Measurements from ENCODE around the gene DOCK1. TPM values are rescaled to one million over a fixed set of nuclear protein-coding genes. Genes with fewer than 3 reads are reported as not detected.

DOCK1 gene
- total and polyA plus RNA-seq, 2 donors from 2014 or later, result 15.8 to 81.7 TPM

GRCh38 chr10:127418536-127419168 is 513.4 kb downstream of the DOCK1 start:
- H3K27me3 ChIP-seq (ENCODE audit: control insufficient read depth, insufficient read depth, low read length), result no peaks in the 10 kb centered on the region
- no peak overlapping the region for H3K27ac ChIP-seq (ENCODE audit: low read depth in 2 of 2, low read length in 2 of 2)
- no peak overlapping the region for H3K4me3 ChIP-seq (ENCODE audit: low read length in 3 of 3)
- DNase-seq (no peak), FAIRE-seq (no peak)
- TF ChIP-seq, protein P1, sequence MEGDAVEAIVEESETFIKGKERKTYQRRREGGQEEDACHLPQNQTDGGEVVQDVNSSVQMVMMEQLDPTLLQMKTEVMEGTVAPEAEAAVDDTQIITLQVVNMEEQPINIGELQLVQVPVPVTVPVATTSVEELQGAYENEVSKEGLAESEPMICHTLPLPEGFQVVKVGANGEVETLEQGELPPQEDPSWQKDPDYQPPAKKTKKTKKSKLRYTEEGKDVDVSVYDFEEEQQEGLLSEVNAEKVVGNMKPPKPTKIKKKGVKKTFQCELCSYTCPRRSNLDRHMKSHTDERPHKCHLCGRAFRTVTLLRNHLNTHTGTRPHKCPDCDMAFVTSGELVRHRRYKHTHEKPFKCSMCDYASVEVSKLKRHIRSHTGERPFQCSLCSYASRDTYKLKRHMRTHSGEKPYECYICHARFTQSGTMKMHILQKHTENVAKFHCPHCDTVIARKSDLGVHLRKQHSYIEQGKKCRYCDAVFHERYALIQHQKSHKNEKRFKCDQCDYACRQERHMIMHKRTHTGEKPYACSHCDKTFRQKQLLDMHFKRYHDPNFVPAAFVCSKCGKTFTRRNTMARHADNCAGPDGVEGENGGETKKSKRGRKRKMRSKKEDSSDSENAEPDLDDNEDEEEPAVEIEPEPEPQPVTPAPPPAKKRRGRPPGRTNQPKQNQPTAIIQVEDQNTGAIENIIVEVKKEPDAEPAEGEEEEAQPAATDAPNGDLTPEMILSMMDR (IDR thresholded peaks at IDR 0.05; ENCODE audit: borderline replicate concordance, extremely low read depth, insufficient read depth), result no peak
- H3K4me1 ChIP-seq (ENCODE audit: control insufficient read depth in 2 of 3, insufficient read depth in 2 of 3, low read depth in 1 of 3, low read length in 3 of 3), result peaks cover 0 to 6% (median 0%) of the 10 kb centered on the region in 3 donors
- no peaks in the 10 kb centered on the region for H3K9me3 ChIP-seq (ENCODE audit: control insufficient read depth in 2 of 3, insufficient read depth in 1 of 3, low read length in 3 of 3)
- no peak overlapping the region for H3K9ac ChIP-seq (ENCODE audit: low read length in 3 of 3)
- peaks cover 0 to 26% (median 2%) of the 10 kb centered on the region in 3 donors for H3K36me3 ChIP-seq (ENCODE audit: control insufficient read depth in 2 of 3, insufficient read depth in 3 of 3, low read length in 3 of 3)
- intact Hi-C loops (cut with DNase I), result no loop called here

GRCh38 chr10:127420138-127420684 is 515.0 kb downstream of the DOCK1 start:
- DNase-seq, result no peak
- TF ChIP-seq, protein P1 (IDR thresholded peaks at IDR 0.05; ENCODE audit: borderline replicate concordance, extremely low read depth, insufficient read depth), result no peak

DNA sequence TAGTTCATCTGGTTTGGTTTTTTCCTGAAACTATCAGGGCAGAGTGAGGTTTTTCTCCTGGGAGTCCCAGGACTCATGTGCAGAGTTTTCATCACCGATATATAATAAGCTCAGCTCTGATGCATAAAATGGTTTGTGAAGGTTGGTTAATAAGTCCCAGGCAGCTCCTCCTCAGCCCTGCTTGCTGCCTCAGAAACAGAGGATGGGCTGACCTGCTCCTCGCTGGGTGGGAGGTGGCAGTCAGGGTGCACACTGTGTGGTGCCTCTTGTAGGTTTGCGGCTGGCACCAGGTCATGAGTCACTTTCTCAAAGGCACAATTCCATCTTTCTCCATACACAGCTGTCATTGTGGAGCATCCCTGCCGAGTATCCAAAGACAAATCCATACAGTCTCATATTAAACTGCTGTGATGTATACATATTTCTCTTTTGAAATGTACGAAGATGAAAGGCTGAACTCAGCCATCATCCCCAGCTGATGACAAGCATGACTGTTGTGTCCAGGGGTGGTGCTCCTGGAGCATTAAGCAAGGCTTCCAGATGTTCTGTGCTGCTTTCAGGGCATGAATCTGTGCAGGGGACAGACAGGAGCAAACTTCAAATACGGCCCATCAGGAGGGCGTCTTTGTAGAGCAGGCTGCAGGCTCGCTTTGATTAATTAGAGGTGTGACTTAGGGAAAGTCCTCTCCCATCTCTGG is 518.1 kb downstream of the DOCK1 start:
- TF ChIP-seq, protein P1 (IDR thresholded peaks at IDR 0.05; ENCODE audit: borderline replicate concordance, extremely low read depth, insufficient read depth), result no peak
- peaks cover 6 to 22% (median 14%) of the 10 kb centered on the region in 3 donors for H3K36me3 ChIP-seq (ENCODE audit: control insufficient read depth in 2 of 3, insufficient read depth in 3 of 3, low read length in 3 of 3)
- intact Hi-C loops (cut with DNase I), result no loop called here
- H3K4me3 ChIP-seq (ENCODE audit: low read length in 3 of 3), result no peak overlapping the region
- no peak overlapping the region for H3K27ac ChIP-seq (ENCODE audit: low read depth in 2 of 2, low read length in 2 of 2)
- DNase-seq, result no peak
- H3K27me3 ChIP-seq (ENCODE audit: control insufficient read depth, insufficient read depth, low read length), result no peaks in the 10 kb centered on the region
- H3K4me1 ChIP-seq (ENCODE audit: control insufficient read depth in 2 of 3, insufficient read depth in 2 of 3, low read depth in 1 of 3, low read length in 3 of 3), result peaks cover 0 to 6% (median 0%) of the 10 kb centered on the region in 3 donors
- H3K9ac ChIP-seq (ENCODE audit: low read length in 3 of 3), result no peak overlapping the region
- H3K9me3 ChIP-seq (ENCODE audit: control insufficient read depth in 2 of 3, insufficient read depth in 1 of 3, low read length in 3 of 3), result no peaks in the 10 kb centered on the region
- no peak for FAIRE-seq

More at GRCh38 chr10:127420138-127420684, 515.0 kb downstream of the DOCK1 start:
- Histone ChIP-seq H3K4me3 (ENCODE audit: low read length in 3 of 3) (no peak overlapping the region), H3K9ac (ENCODE audit: low read length in 3 of 3) (no peak overlapping the region), H3K27me3 (ENCODE audit: control insufficient read depth, insufficient read depth, low read length) (no peaks in the 10 kb centered on the region), H3K36me3 (ENCODE audit: control insufficient read depth in 2 of 3, insufficient read depth in 3 of 3, low read length in 3 of 3) (peaks cover 0 to 21% (median 2%) of the 10 kb centered on the region in 3 donors), H3K27ac (ENCODE audit: low read depth in 2 of 2, low read length in 2 of 2) (no peak overlapping the region), H3K9me3 (ENCODE audit: control insufficient read depth in 2 of 3, insufficient read depth in 1 of 3, low read length in 3 of 3) (no peaks in the 10 kb centered on the region), H3K4me1 (ENCODE audit: control insufficient read depth in 2 of 3, insufficient read depth in 2 of 3, low read depth in 1 of 3, low read length in 3 of 3) (peaks cover 0 to 6% (median 0%) of the 10 kb centered on the region in 3 donors)
- no peak for FAIRE-seq
- intact Hi-C loops (cut with DNase I), result no loop called here
